ENCODE results near the gene MRPS6.

GRCh38 chr21:34176448-34176847 is 103.1 kb downstream of the MRPS6 start:
- no peak for TF ChIP-seq CTCF (IDR thresholded peaks at IDR 0.05)
- no peak for TF ChIP-seq POLR2AphosphoS5 (IDR thresholded peaks at IDR 0.05; ENCODE audit: low read depth, low read length)
- TF ChIP-seq TCF7L2 (IDR thresholded peaks at IDR 0.05; ENCODE audit: low read depth, low read length) = no peak
- TF ChIP-seq SIN3A (IDR thresholded peaks at IDR 0.05; ENCODE audit: borderline replicate concordance, insufficient read depth, low read depth, low read length) = no peak
